Activated T-helper 1 cell treated with anti-CD3 and anti-CD28 coated beads, Interleukin-2, amount 50 U/mL, for 16 hours (primary cell): ENCODE measurements around the gene MYO5C.

Experiments used
- DNase-seq, 2 donors: peaks; one replicate each; pipeline ENCODE4 v3.0.0-alpha.2; 2020; ENCODE audit warnings: low read depth in 1 of 2, low spot score in 1 of 2

The MYO5C gene

DNA sequence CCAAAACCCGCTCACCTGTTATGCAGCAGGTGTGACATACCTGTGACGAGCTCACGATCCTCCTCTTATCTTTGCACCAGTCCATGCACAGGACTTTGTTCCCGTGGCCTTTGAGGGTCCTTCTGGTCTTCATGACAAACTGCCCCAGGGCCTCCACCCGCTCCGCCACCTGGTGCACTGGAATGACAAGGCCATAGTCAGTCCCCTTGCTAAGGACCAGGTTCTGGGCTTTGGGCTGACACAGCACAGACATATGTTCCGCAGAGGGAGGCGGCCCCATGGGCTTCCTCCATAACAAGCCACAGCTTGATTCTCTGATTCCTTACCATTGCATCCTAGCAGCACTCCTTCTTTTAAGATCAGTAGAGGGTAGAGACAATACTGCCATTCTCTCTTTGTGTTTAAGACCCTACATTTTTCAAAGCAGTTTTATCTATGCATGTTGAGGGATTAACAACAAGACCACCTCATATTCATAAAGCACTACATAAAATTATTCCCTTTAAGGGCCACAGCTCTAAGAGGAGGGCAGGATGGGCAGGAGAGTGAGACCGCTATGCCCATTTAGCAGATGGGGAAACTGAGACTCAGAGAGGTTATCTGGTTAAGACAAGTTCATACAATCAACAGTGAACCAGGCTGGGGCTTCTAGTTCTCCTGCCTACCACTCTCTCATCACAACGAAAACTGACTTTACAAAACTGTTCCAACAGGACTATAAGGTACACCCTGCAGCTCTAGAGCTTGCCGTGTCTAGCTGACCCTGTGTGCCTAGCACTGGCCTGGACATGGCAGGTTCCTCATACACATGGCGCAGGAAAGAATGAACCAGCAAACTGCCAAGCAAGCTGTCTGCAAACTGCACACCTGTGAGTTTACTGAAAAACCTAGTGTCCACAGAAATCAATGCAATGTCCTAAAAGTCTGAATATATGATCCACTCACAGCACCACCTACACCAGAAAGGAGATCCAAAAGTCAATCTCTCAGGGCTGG is 141.4 kb downstream of the MYO5C start:
- no peak for DNase-seq

DNA sequence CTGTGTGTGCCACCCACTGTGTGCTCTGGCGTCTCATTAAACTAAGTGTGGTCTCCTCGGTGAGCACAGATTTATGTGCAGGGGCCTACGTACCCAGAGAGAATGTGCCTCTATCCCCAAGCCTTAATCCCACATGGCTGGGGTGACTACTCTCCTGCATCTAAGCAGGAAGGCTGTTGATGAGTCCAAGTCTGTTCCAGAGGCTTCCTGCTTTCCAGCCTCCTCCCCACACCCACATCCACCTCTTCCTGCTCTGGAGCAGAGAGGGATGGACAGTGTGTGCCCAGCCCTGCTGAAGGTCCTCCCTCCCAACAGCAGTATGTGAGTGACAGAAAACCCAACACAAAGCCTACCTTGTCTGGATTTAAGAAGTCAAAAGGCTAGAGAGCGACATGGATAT is 144.3 kb downstream of the MYO5C start:
- no peak for DNase-seq

- no peak for DNase-seq
Measured at GRCh38 chr15:52150871-52151270, 144.7 kb downstream of the MYO5C start.

- DNase-seq = no peak
Measured at GRCh38 chr15:52150043-52150825, 145.4 kb downstream of the MYO5C start.

GRCh38 chr15:52148403-52148802 is 147.2 kb downstream of the MYO5C start:
- no peak for DNase-seq

GRCh38 chr15:52146776-52147175 is 148.8 kb downstream of the MYO5C start:
- DNase-seq = no peak

- DNase-seq = no peak
Measured at GRCh38 chr15:52146261-52146660, 149.3 kb downstream of the MYO5C start.

DNA sequence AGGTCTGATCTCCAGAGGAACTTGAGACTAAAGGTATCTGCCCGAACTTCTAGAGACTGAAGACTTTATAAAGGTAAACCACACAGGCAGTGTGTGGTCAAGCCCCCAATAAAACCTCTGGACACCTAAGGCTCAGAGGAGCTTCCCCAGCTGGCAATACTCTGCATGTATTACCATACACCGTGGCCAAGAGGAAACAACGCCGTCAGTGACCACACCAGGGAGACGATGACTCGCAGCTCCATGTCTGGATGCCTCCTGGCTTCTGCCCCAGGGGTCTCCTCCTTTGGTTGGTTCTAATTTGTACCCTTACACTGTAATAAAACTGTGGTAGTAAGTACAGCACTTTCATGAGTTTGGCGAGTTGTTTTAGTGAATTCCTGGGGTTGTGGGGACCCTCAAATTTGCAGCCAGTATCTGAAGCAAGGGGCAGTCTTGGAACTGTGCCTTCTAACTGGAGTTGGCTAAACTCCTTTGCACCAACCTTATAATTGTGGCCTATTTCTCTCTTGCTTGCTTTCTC is 150.9 kb downstream of the MYO5C start:
- DNase-seq = no peak

DNA sequence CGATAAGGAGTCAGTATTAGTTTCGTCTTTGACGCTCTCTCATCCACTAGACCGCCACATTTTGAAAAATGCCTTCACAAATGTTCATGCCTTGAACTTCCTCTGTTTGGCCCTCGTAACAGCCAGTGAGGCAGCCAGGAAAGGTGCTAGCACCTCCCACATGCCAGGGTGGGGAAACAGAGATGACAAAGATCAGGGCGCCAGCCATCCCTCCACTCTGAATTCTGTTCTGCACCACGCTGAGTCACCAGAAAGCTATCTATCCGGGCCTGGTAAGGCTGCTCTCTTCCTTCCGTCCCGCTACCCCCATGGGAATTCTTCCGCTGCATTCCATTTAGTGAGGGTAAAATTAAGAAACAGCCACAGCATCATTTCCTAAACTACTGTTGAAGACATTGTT is 151.7 kb downstream of the MYO5C start:
- DNase-seq = no peak
